GM21576 (cell line): ENCODE measurements around the gene JCAD.
"Not testable (repeated sequence)": the region's sequence is repeated elsewhere in the genome, so short reads cannot be mapped to it uniquely, and the experiment has no call there.

ENCODE experiments used
- ATAC-seq: cut with Tn5 transposase; IDR thresholded peaks from one replicate; pipeline ENCODE4 v1.9.1; 2021; ENCODE audit warnings: mild to moderate bottlenecking, moderate library complexity; ENCODE audit not compliant: unreplicated experiment

Gene JCAD

GRCh38 chr10:29993319-29993915, 66.0 kb downstream of the JCAD start:
- ATAC-seq, result no peak

- ATAC-seq, result no peak
These were observed 66.5 kb downstream of the JCAD start for GRCh38 chr10:29992914-29993313.

- ATAC-seq, result no peak
These were observed 68.0 kb downstream of the JCAD start for GRCh38 chr10:29991382-29991781.

- ATAC-seq, result no peak
These were observed 71.9 kb downstream of the JCAD start for GRCh38 chr10:29987471-29987870.

GRCh38 chr10:29982997-29983648, 76.3 kb downstream of the JCAD start:
- ATAC-seq, result no peak

- no peak for ATAC-seq
These were observed 77.9 kb downstream of the JCAD start for GRCh38 chr10:29981510-29981909.

GRCh38 chr10:29980084-29980483, 79.3 kb downstream of the JCAD start:
- ATAC-seq, result no peak

- ATAC-seq, result not testable (repeated sequence)
These were observed 80.0 kb downstream of the JCAD start for GRCh38 chr10:29979421-29979779.

GRCh38 chr10:29977171-29977570, 82.2 kb downstream of the JCAD start:
- no peak for ATAC-seq

GRCh38 chr10:29976134-29976533, 83.3 kb downstream of the JCAD start:
- no peak for ATAC-seq

GRCh38 chr10:29974773-29975172, 84.6 kb downstream of the JCAD start:
- no peak for ATAC-seq

GRCh38 chr10:29973921-29974320, 85.5 kb downstream of the JCAD start:
- no peak for ATAC-seq

GRCh38 chr10:29970576-29970975, 88.8 kb downstream of the JCAD start:
- ATAC-seq, result no peak

GRCh38 chr10:29970012-29970396, 89.4 kb downstream of the JCAD start:
- ATAC-seq, result no peak

- ATAC-seq, result no peak
These were observed 90.0 kb downstream of the JCAD start for GRCh38 chr10:29969255-29970011.

GRCh38 chr10:29968585-29968984, 90.8 kb downstream of the JCAD start:
- ATAC-seq, result no peak

- no peak for ATAC-seq
These were observed 93.1 kb downstream of the JCAD start for GRCh38 chr10:29966269-29966668.
